Urinary bladder (tissue), 4 donors: ENCODE measurements around the gene TUBB2A. TPM values are rescaled to one million over a fixed set of nuclear protein-coding genes. Genes with fewer than 3 reads are reported as not detected.
"Not testable (repeated sequence)": the region's sequence is repeated elsewhere in the genome, so short reads cannot be mapped to it uniquely, and the experiment has no call there.

ENCODE experiments used
- DNase-seq: peaks from one replicate; pipeline ENCODE4 v3.0.0-alpha.2; 2015; ENCODE audit errors: extremely low spot score
- H3K27ac ChIP-seq: one replicate; pipeline ENCODE4 v1.5.1; 2013; ENCODE audit warnings: low read depth, mild to moderate bottlenecking, moderate library complexity
- H3K36me3 ChIP-seq: one replicate; pipeline ENCODE4 v1.6.1; 2013; ENCODE audit warnings: mild to moderate bottlenecking, moderate library complexity; ENCODE audit not compliant: insufficient read depth
- H3K4me1 ChIP-seq: one replicate; pipeline ENCODE4 v1.6.1; 2013; ENCODE audit warnings: mild to moderate bottlenecking, moderate library complexity; ENCODE audit not compliant: insufficient read depth
- H3K4me3 ChIP-seq: one replicate; pipeline ENCODE4 v1.5.1; 2013; ENCODE audit warnings: low read depth, low read length
- WGBS: extraction: QIAGEN DNeasy Blood & Tissue Kit; methylation state at CpG from one replicate; pipeline ENCODE4 v1.1.7; 2013; 5-methylcytosine and 5-hydroxymethylcytosine counted together
- polyA plus RNA-seq: library from polyadenylated mRNA; stranded (reverse); fragments of 200-250 nt; gene quantifications from one replicate; pipeline ENCODE4 v1.2.3, GENCODE V29; 2013
- total RNA-seq: library from RNA; depleted of rRNA; stranded (reverse); fragments of >200 nt; gene quantifications from one replicate; pipeline ENCODE4 v1.2.3, GENCODE V29; 2014
- donor health status: healthy with polysubstance abuse.
- donor health status: healthy.

TUBB2A gene
- 52.8 TPM for total RNA-seq
- polyA plus RNA-seq, result 96.2 TPM

GRCh38 chr6:3157131-3157933, at the start of gene TUBB2A:
TUBB2A (minus strand) TSS chr6:3157544; CDS start chr6:3157463, 81 bp downstream.
- peak within 1 kb of the TSS; percentile 83 for H3K27ac ChIP-seq
- DNase-seq, result no peak
- no peaks in the 10 kb centered on the region for H3K36me3 ChIP-seq
- H3K4me1 ChIP-seq, result no peaks in the 10 kb centered on the region
- WGBS, result under 1% methylated on average over 94 of the region's 95 CpGs
- peak within 1 kb of the TSS; percentile 92 for H3K4me3 ChIP-seq

GRCh38 chr6:3206339-3207015, 49.1 kb upstream of the TUBB2A start:
- Histone ChIP-seq H3K4me3 (no peak overlapping the region), H3K27ac (no peak overlapping the region), H3K4me1 (no peaks in the 10 kb centered on the region), H3K36me3 (no peaks in the 10 kb centered on the region)
- 90% methylated on average over 7 of the region's 7 CpGs for WGBS
- no peak for DNase-seq

GRCh38 chr6:3205913-3206312, 48.6 kb upstream of the TUBB2A start:
- Histone ChIP-seq H3K4me3 (no peak overlapping the region), H3K36me3 (no peaks in the 10 kb centered on the region), H3K4me1 (no peaks in the 10 kb centered on the region), H3K27ac (no peak overlapping the region)
- DNase-seq, result no peak
- WGBS, result 88% methylated on average over 4 of the region's 4 CpGs

GRCh38 chr6:3204921-3205320, 47.6 kb upstream of the TUBB2A start:
- Histone ChIP-seq H3K4me3 (no peak overlapping the region), H3K4me1 (no peaks in the 10 kb centered on the region), H3K36me3 (no peaks in the 10 kb centered on the region), H3K27ac (no peak overlapping the region)
- 84% methylated on average over 6 of the region's 6 CpGs for WGBS
- no peak for DNase-seq

GRCh38 chr6:3202999-3203696, 45.8 kb upstream of the TUBB2A start:
- H3K4me1 ChIP-seq, result no peaks in the 10 kb centered on the region
- no peaks in the 10 kb centered on the region for H3K36me3 ChIP-seq
- H3K4me3 ChIP-seq, result no peak overlapping the region
- no peak for DNase-seq
- no peak overlapping the region for H3K27ac ChIP-seq
- 62% methylated on average over 7 of the region's 7 CpGs for WGBS

GRCh38 chr6:3201388-3201787, 44.0 kb upstream of the TUBB2A start:
- Histone ChIP-seq H3K27ac (no peak overlapping the region), H3K36me3 (no peaks in the 10 kb centered on the region), H3K4me3 (no peak overlapping the region), H3K4me1 (no peaks in the 10 kb centered on the region)
- 82% methylated on average over 2 of the region's 2 CpGs for WGBS
- no peak for DNase-seq

- no peak for DNase-seq
- Histone ChIP-seq H3K36me3 (no peaks in the 10 kb centered on the region), H3K4me1 (no peaks in the 10 kb centered on the region), H3K27ac (no peak overlapping the region), H3K4me3 (no peak overlapping the region)
Measured at GRCh38 chr6:3200682-3201081, 43.3 kb upstream of the TUBB2A start.

- DNase-seq, result no peak
- no peaks in the 10 kb centered on the region for H3K36me3 ChIP-seq
- WGBS, result 84% methylated on average over 5 of the region's 5 CpGs
- no peaks in the 10 kb centered on the region for H3K4me1 ChIP-seq
- H3K4me3 ChIP-seq, result no peak overlapping the region
- no peak overlapping the region for H3K27ac ChIP-seq
Measured at GRCh38 chr6:3199382-3199781, 42.0 kb upstream of the TUBB2A start.

GRCh38 chr6:3197734-3198133, 40.4 kb upstream of the TUBB2A start:
- not testable (repeated sequence) for DNase-seq, H3K27ac ChIP-seq, H3K36me3 ChIP-seq, H3K4me1 ChIP-seq, H3K4me3 ChIP-seq
- WGBS, result 92% methylated on average over 4 of the region's 5 CpGs

GRCh38 chr6:3196770-3197169, 39.4 kb upstream of the TUBB2A start:
- H3K36me3 ChIP-seq, result no peaks in the 10 kb centered on the region
- H3K4me3 ChIP-seq, result no peak overlapping the region
- 87% methylated on average over 5 of the region's 5 CpGs for WGBS
- H3K4me1 ChIP-seq, result no peaks in the 10 kb centered on the region
- no peak for DNase-seq
- H3K27ac ChIP-seq, result no peak overlapping the region

GRCh38 chr6:3195695-3196497, 38.6 kb upstream of the TUBB2A start:
- Histone ChIP-seq H3K4me3 (no peak overlapping the region), H3K36me3 (no peaks in the 10 kb centered on the region), H3K4me1 (no peaks in the 10 kb centered on the region), H3K27ac (no peak overlapping the region)
- DNase-seq, result no peak
- 73% methylated on average over 16 of the region's 16 CpGs for WGBS

- WGBS, result 75% methylated on average over 5 of the region's 5 CpGs
- DNase-seq, result no peak
- Histone ChIP-seq H3K4me1 (no peaks in the 10 kb centered on the region), H3K27ac (no peak overlapping the region), H3K36me3 (no peaks in the 10 kb centered on the region), H3K4me3 (no peak overlapping the region)
Measured at GRCh38 chr6:3195420-3195694, 38.0 kb upstream of the TUBB2A start.

GRCh38 chr6:3194535-3195419, 37.4 kb upstream of the TUBB2A start:
- WGBS, result 44% methylated on average over 19 of the region's 19 CpGs
- peak; percentile 46 for DNase-seq
- Histone ChIP-seq H3K4me3 (no peak overlapping the region), H3K4me1 (no peaks in the 10 kb centered on the region), H3K36me3 (no peaks in the 10 kb centered on the region), H3K27ac (no peak overlapping the region)
